Fibroblast of pulmonary artery (primary cell): ENCODE results near the gene KRT79.

Source experiments
- DNase-seq: peaks from one replicate; pipeline ENCODE4 v3.0.0-alpha.2; 2010; ENCODE audit warnings: low read depth
- H3K4me3 ChIP-seq: replicated peaks from 2 replicates; pipeline ENCODE4 v1.5.1; 2011; ENCODE audit warnings: low read depth, mild to moderate bottlenecking, control low read depth, low read length, moderate library complexity
- TF ChIP-seq, protein P1 (sequence below): IDR thresholded peaks from 2 replicates; pipeline ENCODE4 v1.5.1; 2011; ENCODE audit warnings: mild to moderate bottlenecking, control low read depth, low read length, inconsistent platforms; ENCODE audit errors: missing control alignments

Gene KRT79

DNA sequence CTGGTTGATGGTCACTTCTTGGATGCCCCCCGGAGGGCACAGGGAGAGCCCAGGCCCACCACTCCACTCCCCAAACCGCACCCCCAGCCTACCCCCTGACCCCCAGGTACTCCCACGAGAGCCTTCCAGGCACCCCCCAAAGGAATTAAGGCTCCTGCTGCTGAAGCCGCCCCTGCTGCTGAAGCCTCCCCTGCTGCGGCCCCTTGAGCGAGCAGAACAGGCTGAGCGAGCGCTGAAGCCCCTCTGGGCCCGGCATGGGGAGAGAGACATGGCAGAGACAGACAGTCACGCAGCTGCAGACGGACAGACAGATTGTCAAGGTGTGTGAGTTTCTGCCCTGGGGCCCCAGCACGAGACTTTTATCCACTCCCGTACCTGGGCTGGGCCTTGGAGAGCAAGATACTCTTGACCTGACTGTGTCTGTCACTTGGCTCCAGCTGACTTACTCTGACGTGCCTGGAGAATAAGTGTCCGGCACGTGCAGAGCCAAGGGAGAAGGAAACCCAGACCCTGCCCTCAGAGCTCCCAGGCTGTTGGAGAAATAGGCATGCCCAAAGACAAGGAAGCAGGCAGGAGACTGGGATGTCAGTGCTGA, 14.6 kb upstream of the KRT79 start, which contains the start of gene KRT78:
Gene KRT78 (minus strand): TSS at position 334 of the 595 bp plus-strand sequence. CDS start 64 bp downstream, at position 270.
- TF ChIP-seq, protein P1, sequence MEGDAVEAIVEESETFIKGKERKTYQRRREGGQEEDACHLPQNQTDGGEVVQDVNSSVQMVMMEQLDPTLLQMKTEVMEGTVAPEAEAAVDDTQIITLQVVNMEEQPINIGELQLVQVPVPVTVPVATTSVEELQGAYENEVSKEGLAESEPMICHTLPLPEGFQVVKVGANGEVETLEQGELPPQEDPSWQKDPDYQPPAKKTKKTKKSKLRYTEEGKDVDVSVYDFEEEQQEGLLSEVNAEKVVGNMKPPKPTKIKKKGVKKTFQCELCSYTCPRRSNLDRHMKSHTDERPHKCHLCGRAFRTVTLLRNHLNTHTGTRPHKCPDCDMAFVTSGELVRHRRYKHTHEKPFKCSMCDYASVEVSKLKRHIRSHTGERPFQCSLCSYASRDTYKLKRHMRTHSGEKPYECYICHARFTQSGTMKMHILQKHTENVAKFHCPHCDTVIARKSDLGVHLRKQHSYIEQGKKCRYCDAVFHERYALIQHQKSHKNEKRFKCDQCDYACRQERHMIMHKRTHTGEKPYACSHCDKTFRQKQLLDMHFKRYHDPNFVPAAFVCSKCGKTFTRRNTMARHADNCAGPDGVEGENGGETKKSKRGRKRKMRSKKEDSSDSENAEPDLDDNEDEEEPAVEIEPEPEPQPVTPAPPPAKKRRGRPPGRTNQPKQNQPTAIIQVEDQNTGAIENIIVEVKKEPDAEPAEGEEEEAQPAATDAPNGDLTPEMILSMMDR = no peak
- H3K4me3 ChIP-seq = no peak within 1 kb of the TSS
- no peak for DNase-seq

DNA sequence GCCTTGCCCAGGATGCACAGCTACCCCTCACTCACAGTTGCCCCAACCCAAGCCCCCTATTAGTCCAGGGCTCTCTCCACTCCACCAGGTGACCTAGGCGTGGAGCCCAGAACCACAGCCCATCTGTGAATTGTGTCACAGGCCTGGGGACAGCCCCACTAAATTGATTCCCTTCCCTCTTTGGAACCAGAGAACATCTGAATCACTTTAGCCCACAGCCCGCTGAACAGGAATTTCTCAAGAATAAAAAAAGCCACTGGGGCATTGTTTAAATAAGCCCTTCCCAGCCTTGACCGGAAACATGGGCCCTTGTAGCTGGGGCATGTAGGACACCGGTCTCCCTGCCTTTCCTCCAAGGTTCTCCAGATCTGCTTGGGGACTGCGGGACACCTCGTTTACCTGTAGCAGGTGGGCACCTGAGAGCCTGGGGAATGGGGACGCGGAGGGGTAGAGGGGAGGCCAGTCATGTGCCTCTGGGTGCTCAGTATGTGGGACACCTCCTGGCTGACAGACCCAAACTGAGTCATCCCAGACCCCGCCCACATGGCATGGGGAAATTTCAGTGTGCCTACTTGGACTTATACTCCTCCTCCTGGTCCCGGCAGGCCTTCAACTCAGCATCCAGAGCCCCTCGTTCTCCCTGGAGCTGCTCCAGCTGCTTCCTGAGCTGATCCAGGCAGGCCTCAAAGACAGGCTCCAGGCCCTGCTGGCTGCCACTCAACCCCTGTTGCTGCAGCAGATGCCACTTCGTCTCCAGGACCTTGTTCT, 13.4 kb upstream of the KRT79 start:
- TF ChIP-seq, protein P1 = no peak
- DNase-seq = peak; percentile 33

DNA sequence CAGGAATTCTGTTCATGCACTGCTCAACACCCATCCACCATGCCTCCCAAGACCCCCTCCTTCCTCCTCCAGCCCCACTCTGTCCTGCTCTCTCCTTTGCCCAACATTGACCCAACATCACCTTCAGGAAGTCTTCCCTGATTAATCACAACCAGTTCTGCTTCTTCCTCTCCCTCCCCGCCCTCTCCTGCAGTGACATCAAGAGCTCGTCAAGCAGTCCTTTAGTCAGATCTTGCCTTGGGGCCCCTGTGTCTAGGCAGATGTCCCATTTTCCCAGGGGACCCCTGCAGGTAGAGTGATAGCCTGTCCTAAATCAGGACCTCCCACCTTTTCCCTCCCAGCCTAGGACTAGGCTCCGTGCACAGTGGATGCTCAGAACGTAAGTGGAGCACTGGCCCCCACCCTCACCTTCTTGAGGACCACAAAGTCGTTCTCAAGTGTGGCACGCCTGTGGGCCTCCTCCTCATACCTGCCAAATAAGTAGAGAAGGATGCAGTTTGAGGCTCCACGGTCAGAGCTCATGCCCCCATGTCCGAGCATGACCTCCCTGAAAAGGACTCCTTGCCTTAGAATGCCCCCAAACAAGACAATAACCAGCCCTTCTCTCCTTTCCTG, 12.4 kb upstream of the KRT79 start:
- DNase-seq = no peak

More for the DNA sequence above, 13.4 kb upstream of the KRT79 start:
- no peak overlapping the region for H3K4me3 ChIP-seq

DNA sequence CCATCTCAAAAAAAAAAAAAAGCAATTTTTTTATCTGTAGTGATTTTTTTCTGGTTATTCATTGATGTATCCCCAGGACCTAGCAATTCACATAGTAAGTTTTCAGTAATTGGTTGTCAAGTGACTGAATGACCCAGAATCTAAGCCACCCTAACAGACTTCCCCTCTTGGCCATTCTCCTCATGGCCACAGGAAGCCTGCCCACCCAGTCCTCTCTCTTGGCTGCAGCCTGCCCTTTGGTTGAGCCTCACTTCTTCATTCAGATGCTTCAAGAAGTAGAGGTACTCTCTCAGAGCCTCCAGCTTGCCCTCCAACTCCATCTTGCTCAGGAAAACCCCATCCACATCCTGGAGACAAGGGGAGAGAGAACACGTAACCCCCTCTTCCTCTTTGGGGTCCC, 11.8 kb upstream of the KRT79 start:
- no peak for DNase-seq
- TF ChIP-seq, protein P1 = no peak
- no peak overlapping the region for H3K4me3 ChIP-seq

More for the DNA sequence above, 12.4 kb upstream of the KRT79 start:
- H3K4me3 ChIP-seq = no peak overlapping the region
- TF ChIP-seq, protein P1 = no peak

DNA sequence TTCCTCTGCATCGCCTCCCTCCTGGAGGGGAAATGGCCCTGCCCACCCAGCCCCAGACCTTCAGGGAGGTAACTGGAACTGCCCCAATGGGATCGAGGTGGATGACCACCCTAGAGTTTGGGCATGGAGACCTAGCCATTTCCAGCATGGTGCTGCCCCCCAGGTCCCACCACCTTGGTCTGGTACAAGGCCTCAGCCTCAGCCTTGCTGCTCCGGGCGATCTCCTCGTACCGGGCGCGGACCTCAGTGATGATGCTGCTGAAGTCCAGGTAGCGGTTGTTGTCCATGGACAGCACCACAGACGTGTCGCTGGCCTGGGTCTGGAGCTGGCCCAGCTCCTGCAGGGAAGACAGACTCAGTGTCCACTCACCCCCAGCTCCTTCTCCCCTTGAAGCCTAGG, 10.3 kb upstream of the KRT79 start:
- TF ChIP-seq, protein P1 = no peak
- H3K4me3 ChIP-seq = no peak overlapping the region
- no peak for DNase-seq

DNA sequence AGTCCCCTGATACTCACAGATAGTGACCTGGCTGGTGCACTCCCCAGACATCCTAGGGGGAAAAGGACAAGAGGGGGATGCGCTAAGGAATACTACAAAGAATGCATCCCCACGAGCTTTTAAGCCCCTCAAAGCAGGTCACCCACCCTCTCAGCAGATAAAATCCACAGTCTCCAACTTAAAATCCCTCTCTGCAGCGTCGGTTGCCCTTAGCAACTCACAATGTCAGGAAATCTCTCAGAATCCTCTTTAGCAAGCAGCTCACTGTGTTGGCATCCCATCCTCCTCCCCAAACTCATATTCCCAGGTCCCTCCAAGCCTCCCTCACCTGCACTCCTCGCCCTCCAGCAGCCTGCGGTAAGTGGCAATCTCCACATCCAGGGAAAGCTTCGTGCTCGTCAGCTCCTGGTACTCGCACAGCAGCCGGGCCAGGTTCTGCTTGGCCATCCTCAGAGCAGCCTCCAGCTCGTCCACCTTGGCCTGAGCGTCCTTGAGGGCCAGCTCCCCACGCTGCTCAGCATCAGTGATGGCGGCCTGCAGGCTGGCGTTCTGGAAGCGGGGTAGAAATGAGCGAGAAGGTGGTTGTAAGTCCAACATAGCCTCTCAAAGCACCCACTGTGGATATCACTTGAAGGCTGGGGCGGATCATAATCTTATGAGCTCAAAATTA, 5.5 kb upstream of the KRT79 start:
- TF ChIP-seq, protein P1 = no peak
- no peak overlapping the region for H3K4me3 ChIP-seq
- DNase-seq = no peak
